NCI-H1105 (cell line): Measurements from ENCODE around the gene LAMP5.

Source experiments
- DNase-seq: peaks from one replicate; lab custom pipeline; 2025; lab: John Stamatoyannopoulos, UW

Gene LAMP5

GRCh38 chr20:9514461-9515213 lies at the start of gene LAMP5:
TSS of gene LAMP5 (plus strand) at chr20:9514590. CDS start at chr20:9514853, 263 bp downstream.
- peak; percentile 53 for DNase-seq

- no peak for DNase-seq
Observed at GRCh38 chr20:9467995-9468394, 46.4 kb upstream of the LAMP5 start.

GRCh38 chr20:9474835-9475415 lies 39.5 kb upstream of the LAMP5 start:
- DNase-seq, result no peak

- no peak for DNase-seq
Observed at GRCh38 chr20:9475456-9475855, 38.9 kb upstream of the LAMP5 start.

- DNase-seq, result no peak
Observed at GRCh38 chr20:9476174-9476573, 38.2 kb upstream of the LAMP5 start.

GRCh38 chr20:9476637-9477036 lies 37.8 kb upstream of the LAMP5 start:
- DNase-seq, result no peak

GRCh38 chr20:9478771-9479170 lies 35.6 kb upstream of the LAMP5 start:
- DNase-seq, result no peak

GRCh38 chr20:9480066-9480465 lies 34.3 kb upstream of the LAMP5 start:
- DNase-seq, result no peak

- no peak for DNase-seq
Observed at GRCh38 chr20:9482180-9482579, 32.2 kb upstream of the LAMP5 start.

GRCh38 chr20:9483131-9483530 lies 31.3 kb upstream of the LAMP5 start:
- DNase-seq, result no peak

GRCh38 chr20:9485614-9486340 lies 28.6 kb upstream of the LAMP5 start:
- no peak for DNase-seq

GRCh38 chr20:9487231-9487630 lies 27.2 kb upstream of the LAMP5 start:
- no peak for DNase-seq

- DNase-seq, result no peak
Observed at GRCh38 chr20:9488063-9488462, 26.3 kb upstream of the LAMP5 start.

GRCh38 chr20:9490161-9490560 lies 24.2 kb upstream of the LAMP5 start:
- no peak for DNase-seq

- DNase-seq, result no peak
Observed at GRCh38 chr20:9490631-9491030, 23.8 kb upstream of the LAMP5 start.

- DNase-seq, result no peak
Observed at GRCh38 chr20:9491324-9491723, 23.1 kb upstream of the LAMP5 start.

GRCh38 chr20:9492067-9492466 lies 22.3 kb upstream of the LAMP5 start:
- no peak for DNase-seq

GRCh38 chr20:9493803-9494202 lies 20.6 kb upstream of the LAMP5 start:
- DNase-seq, result no peak

GRCh38 chr20:9495701-9496100 lies 18.7 kb upstream of the LAMP5 start:
- no peak for DNase-seq

- DNase-seq, result no peak
Observed at GRCh38 chr20:9496155-9496554, 18.2 kb upstream of the LAMP5 start.

GRCh38 chr20:9498322-9498721 lies 16.1 kb upstream of the LAMP5 start:
- no peak for DNase-seq

GRCh38 chr20:9499126-9499899 lies 15.1 kb upstream of the LAMP5 start:
- DNase-seq, result no peak
